ENCODE measurements around the gene PAF1.
"Not testable (repeated sequence)": the region's sequence is repeated elsewhere in the genome, so short reads cannot be mapped to it uniquely, and the experiment has no call there.

Gene PAF1

DNA sequence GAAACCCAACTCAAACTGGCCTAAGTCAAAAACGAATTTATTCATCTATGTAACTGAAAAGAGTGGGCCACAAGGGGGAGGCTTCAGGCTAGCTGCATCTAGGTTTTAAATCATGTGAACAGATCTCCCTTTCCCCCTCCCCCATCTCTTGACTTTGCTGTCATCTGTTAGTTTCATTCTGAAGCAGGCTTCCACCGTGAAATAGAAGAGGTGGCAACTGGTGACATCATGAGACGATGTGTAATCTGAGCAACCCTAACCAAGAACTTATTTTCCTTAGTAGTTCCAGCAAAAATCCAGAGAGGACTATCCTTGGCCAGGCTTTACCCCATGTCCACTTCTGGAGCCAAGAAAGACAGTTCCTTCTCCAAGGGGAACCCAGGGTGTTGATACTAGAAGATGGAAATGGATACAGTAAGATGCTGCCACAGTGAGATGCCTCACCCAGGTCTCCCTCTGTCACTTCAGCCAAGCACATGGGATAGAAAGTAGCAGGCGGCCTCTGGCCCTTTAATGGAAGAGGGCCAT lies 39.3 kb downstream of the PAF1 start:
- peak; percentile 13 for DNase-seq

DNA sequence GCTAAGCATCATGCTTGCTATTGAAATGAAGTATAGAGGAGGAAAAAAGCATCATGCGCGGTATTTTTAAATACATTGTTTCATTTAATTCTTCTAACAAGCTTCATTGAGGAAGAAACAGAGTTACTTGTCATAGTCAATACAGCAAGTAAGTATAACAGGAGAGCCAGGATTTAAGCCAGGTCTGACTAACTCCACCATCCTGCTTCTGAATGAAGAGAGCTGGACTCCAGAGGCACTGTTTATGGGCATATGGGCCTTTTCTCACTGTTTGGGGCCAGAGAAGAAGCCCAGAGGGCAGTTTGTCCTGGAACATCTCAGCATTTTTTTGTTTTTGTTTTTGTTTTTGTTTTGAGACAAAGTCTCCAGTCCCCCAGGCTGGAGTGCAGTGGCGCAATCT lies 40.8 kb downstream of the PAF1 start:
- DNase-seq = no peak

DNA sequence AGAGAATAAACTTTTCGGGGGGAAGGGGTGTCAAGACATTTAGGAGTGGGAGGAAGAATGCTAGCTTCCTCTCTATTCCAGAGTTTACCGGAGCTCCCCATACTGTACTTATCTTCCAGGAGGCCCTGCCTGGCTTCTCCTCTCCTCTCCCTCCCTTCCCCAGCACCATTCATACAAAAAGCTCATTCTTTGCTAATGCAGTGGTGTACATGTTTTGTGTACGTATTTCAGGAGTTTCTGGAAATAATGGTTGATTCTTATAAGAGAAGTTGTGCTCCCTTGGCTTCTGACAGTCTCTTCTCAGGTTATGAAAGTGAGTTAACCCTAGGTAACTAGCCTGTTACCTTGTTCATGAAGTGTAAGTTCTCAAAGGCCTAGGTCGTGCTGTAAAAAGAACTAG lies 41.6 kb downstream of the PAF1 start:
- DNase-seq = no peak

DNA sequence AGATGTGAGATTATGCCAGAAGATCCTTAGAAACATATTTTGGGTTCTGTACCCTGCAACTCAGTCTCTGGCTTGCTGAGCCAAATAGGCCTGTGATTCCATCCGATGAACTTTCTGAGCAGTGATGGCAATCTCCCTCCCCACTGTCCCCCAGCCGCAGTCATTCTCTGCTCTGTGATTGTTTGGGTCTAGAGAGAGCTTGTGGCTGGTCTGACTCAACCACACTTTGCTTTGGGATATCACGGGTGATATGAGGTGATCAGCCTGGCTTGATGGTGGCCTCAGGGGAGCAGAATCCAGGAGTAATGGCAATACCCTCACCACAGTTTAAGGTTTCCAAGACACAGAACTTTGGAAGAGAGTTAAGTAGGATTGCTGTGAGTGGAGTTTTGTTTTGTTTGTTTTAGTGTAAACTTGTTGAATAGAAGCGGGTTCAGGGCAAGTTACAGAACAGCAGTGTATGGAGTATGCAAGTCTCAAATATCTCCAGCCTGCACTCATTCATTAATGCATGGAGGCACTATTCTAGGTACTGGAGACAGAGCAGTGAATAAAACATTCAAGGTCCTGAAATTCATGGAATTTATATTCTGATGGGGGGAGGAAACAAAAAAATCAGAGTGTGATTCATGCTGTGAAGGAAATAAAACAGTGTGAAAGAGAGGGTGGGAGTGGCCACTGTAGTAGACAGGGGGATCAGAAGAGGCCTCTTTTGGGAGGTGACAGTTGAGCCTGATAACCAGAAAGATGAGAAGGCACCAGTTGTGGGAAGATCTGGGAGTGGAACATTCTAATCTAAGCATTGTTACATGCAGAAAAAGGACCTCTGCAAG lies 43.4 kb downstream of the PAF1 start:
- DNase-seq = peak; percentile 46

DNA sequence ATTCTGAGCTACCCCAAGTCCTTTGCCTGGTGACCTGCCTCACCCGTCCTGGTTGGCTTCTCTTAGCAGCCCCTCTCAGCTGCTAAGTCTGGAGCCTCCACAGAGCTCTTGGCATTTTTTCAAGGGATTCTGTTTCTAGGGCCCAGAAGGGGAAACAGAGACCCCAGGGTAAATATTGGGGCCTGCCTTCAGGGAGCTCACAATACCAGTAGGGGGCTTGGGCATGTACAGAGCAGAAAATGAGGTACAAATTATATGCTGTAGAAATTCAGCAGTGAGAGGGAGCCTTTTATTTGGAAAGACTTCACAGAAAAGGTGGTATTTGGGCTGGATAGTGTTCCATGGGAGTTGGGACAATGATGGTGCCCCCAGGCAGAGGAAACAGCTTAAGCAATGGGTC lies 45.0 kb downstream of the PAF1 start:
- no peak for DNase-seq

DNA sequence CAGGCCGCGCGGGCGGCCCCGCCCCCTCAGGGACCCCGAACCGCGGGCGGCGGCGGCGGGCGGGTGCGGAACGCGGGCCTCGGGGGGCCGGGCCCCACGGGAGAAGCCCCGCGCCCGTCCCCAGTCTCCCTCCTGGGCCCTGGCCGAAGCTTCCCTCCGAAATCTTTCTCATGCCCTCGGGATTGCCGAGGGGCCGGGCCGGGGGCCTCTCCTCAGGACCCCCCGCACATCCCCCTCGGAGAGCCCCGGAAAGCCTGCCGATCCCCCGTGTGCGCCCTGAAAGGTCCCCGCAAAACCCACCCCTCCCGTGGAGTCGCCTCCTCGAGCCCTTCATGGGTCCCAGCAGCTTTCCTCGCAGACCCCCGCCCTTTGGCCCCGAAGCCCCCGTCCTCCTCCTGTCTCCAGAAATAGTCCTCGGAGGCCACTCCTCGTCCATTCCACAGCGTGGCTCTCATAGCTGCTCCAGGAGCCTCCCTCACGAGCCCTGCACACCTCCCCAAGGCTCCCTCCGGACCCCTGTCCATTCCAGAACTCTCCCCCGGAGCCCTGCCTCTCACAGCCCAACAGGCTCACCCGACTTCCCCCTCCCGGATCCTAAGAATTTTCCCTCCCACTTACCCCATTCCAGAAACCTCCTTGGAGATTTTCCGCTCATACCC lies 48.1 kb downstream of the PAF1 start:
- DNase-seq = no peak

DNA sequence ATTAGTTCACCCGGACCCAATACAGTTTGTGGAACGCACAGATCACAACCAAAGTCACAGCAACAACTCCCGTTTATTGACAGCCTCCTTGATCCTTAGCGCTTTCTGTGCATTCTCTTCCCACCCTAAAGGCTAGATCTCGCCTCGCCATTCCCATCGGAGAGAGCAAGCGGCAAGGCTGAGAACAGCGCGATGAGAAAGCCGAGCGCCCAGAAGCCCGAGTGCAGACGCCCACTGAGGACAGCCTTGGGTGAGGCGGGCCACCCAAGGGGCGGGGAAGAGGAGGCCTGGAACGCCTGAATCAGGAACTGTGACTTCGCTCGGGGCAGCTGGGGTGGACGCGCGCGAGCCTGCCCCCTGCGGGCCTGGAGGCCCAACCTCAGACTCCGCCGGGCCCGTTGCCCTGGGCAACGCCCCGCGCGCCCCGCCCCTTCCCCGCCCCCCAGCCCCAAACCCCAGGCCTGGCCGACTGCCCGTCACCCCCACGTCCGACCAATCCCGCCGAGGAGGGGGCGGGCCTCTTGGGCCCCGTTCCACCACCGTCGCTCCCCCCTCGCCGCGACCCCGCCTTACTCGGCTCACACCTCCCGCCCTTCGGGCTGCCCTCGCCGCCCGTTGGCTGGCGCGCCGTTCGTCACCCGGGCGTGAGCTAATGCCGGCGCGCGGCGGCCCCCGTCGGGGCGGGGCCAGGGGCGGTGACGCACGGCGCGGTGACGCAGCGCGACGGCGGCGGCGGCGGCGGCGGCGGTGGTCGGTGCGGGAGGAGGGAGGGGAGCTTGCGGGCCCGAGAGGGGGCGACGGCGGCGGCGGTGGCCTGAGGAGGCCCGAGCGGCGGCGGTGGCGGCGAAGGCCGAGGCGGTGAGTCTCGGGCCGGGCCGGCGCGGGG lies 48.9 kb downstream of the PAF1 start, which contains the start of gene SAMD4B:
SAMD4B (plus strand) TSS at position 703 of the 886 bp plus-strand sequence. CDS start 14,473 bp downstream, outside the sequence.
- DNase-seq = peak; percentile 97

DNA sequence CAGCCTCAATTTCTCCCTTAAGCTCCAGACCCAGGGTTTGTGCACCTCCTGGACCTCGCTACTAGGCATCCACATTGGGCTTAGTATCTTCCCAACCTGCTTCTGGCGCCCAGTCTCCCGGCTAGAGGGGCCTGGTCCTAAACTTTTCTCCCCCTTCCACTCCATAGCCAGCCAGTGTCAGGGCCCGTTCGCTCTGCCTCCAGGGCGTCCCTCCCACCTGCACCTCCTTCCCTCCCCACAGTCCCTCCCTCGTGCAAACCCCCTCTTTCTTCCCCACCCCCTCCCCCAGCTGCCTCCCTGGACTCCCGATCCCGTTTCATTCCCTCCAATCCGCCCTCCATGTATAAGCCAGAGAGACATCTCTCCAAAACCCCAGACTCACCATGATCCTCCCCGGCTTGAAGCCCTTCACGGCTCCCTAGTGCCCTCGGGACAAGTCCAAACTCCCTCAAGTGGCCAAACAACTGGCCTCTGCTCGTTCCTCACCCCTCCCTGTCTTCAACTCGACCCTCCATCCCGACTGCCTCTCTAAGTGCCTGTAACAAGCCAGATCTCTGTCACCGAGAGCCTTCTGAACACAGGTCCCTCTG lies 49.7 kb downstream of the PAF1 start:
- DNase-seq = peak; percentile 33

DNA sequence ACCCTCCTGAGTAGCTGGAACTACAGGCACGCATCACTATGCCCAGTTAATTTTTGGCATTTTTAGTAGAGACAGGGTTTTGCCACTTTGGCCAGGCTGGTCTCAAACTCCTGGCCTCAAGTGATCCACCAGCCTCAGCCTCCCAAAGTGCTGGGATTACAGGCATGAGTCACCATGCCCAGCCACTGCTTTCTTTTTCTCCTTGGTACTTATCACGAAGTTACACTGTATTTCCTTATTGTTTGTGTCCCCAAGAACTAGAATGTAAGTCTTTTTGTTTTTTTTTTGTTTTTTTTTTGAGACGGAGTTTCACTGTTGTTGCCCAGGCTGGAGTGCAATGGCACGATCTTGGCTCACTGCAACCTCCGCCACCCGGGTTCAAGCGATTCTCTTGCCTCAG lies 50.8 kb downstream of the PAF1 start:
- DNase-seq = not testable (repeated sequence)

DNA sequence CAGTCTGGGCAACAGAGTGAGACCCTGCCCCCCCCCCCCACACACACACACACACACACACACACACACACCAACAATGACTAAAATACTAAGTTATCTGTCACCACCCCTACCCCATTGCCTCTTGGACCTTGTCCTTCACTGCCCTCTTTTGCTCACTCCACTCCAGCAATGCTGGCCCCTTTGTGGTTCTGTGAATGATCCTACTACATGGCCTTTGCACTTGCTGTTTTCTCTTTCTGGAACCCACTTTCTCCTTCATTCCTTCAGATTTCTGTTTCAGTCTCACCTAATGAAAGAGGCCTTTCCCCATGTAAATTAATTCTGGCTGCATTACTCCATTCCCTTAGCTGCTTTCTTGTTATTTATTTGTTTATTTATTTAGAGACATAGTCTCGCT lies 51.2 kb downstream of the PAF1 start:
- no peak for DNase-seq

DNA sequence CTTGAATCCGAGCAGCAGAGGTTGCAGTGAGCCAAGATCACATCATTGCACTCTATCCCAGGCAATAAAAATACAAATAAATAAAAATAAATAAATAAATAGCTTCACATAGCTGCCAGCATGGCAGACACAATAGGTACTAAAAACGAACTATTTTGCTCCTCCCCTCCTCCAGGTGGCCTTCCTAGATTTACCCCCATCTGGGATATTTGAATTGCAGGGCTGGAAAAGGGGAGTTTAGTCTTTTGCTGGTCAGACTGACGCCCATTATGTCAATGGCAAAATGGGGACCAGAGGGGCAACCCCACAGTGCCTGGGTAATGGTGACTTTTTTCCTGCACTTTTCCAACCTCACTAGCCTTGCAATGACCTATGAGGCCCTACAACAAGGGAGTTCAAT lies 54.4 kb downstream of the PAF1 start:
- no peak for DNase-seq
